ENCODE data around the gene SPRTN. TPM values are rescaled to one million over a fixed set of nuclear protein-coding genes. Genes with fewer than 3 reads are reported as not detected.

The SPRTN gene
- total and polyA plus RNA-seq, 5 donors from 2014 or later, result 18.5 to 31.3 (median 26.4) TPM

DNA sequence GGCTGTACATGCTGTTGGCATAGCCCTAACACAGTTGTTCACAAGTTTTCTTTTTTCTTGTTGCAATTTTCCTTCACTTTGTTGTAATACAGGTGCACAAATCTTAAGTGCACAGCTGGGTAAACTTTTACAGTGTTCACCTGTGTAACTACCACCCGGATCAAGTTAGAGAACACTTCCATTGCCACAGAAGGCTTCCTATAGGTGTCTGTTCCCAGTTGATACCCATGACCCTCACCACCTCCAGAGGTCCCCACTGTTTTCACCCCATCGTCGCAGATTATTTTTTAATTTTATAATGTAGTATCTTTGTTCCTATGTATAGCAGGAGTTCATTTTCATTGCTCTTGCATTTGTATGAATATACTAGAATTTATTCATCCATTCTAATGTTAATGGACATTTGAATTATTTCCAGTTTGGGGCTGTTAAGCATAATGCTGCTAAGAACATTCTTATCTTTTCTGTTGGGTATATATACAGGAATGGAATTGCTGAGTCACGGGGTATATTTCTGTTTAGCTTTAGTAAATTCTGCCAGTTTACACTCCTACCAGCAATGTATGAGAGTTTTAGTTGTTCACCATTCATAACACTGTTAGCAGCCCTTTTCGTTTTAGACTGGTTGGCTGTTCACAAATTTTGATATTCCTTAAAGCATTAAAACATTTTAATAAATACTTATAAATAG lies 16.4 kb downstream of the SPRTN start:
- Histone ChIP-seq H3K9me3 (ENCODE audit: control insufficient read depth in 2 of 2, low read length in 2 of 2) (no peaks in the 10 kb centered on the region), H3K4me3 (ENCODE audit: low read depth, low read length) (no peak overlapping the region), H3K27me3 (ENCODE audit: control insufficient read depth, insufficient read depth, low read length) (no peaks in the 10 kb centered on the region), H3K4me1 (ENCODE audit: control insufficient read depth, insufficient read depth, low read length, poor library complexity, severe bottlenecking) (no peaks in the 10 kb centered on the region), H3K27ac (ENCODE audit: insufficient read depth, low read length, poor library complexity, severe bottlenecking) (no peak overlapping the region), H3K36me3 (ENCODE audit: control insufficient read depth, insufficient read depth, low read length) (peaks cover 44% of the 10 kb centered on the region)
- DNase-seq (no peak), ATAC-seq (ENCODE audit: low read depth in 2 of 2) (no peak)
- peaks cover 0 to 1% (median 0%) of the 10 kb centered on the region in 7 donors for H3K9me3 Mint-ChIP-seq
- peaks cover 5 to 14% (median 8%) of the 10 kb centered on the region in 4 donors for H3K4me1 Mint-ChIP-seq
- H3K4me3 Mint-ChIP-seq, result no peak overlapping the region
- peaks cover 24% of the 10 kb centered on the region for H3K36me3 Mint-ChIP-seq
- no peaks in the 10 kb centered on the region for H3K27me3 Mint-ChIP-seq
- H3K27ac Mint-ChIP-seq, result no peak overlapping the region

DNA sequence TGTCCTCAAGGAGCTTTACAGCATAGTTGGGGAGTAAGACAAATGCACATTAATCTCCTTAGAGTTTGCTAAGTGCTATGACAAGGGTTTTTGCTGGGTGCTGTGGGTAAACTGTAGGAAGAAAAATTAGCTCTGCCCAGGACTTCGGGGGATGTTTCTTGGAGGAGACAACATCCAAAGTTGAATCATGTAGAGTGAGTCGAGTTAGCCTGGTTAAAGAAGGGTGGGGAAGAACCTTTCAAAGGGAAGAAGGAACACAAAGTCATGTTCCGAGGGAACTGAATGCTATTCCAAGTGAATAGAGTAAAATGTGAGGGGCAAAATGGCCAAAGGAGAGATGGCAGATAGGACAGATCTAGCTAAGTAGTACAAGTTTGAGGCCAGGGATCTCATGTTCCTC lies 17.1 kb downstream of the SPRTN start:
- Histone ChIP-seq H3K27me3 (ENCODE audit: control insufficient read depth, insufficient read depth, low read length) (no peaks in the 10 kb centered on the region), H3K4me3 (ENCODE audit: low read depth, low read length) (no peak overlapping the region), H3K9me3 (ENCODE audit: control insufficient read depth in 2 of 2, low read length in 2 of 2) (no peaks in the 10 kb centered on the region), H3K4me1 (ENCODE audit: control insufficient read depth, insufficient read depth, low read length, poor library complexity, severe bottlenecking) (no peaks in the 10 kb centered on the region), H3K27ac (ENCODE audit: insufficient read depth, low read length, poor library complexity, severe bottlenecking) (no peak overlapping the region), H3K36me3 (ENCODE audit: control insufficient read depth, insufficient read depth, low read length) (peaks cover 37% of the 10 kb centered on the region)
- Mint-ChIP-seq H3K9me3 (peaks cover 0 to 1% (median 0%) of the 10 kb centered on the region in 7 donors), H3K36me3 (peaks cover 23% of the 10 kb centered on the region), H3K4me3 (no peak overlapping the region), H3K27ac (peak overlapping the region; percentile 45 to 82 (median 52)), H3K4me1 (peaks cover 5 to 13% (median 8%) of the 10 kb centered on the region in 4 donors), H3K27me3 (no peaks in the 10 kb centered on the region)
- DNase-seq, result no peak
- no peak for ATAC-seq (ENCODE audit: low read depth in 2 of 2)

DNA sequence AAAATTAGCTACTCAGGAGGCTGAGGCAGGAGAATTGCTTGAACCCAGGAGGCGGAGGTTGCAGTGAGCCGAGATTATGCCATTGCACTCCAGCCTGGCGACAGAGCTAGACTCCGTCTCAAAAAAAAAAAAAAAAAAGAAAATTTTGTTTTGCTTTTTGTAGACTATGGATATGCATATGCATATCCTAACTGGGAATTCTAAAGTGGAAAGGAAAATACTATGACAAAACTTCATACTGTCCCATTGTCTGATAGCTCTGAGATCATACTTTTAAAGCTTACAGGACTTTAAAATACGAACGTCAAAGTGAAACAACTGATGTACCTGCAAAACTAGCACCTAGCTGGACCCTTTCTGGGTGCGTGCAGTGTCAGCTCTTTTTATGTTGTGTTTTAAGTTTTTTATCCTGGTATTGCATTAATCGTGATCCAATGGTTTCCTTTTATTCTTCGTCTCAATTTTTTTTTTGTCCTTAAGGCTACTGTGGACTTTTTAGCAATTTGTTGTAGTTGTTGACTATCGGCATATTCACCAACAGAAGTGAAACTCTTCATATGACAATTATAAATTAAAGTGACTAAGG lies 19.2 kb downstream of the SPRTN start:
- H3K36me3 Mint-ChIP-seq, result peaks cover 22% of the 10 kb centered on the region
- no peaks in the 10 kb centered on the region for H3K4me1 ChIP-seq (ENCODE audit: control insufficient read depth, insufficient read depth, low read length, poor library complexity, severe bottlenecking)
- ATAC-seq (ENCODE audit: low read depth in 2 of 2) (no peak), DNase-seq (peak in 1 of 3 donors; percentile 17)
- peaks cover 18% of the 10 kb centered on the region for H3K36me3 ChIP-seq (ENCODE audit: control insufficient read depth, insufficient read depth, low read length)
- H3K27ac ChIP-seq (ENCODE audit: insufficient read depth, low read length, poor library complexity, severe bottlenecking), result no peak overlapping the region
- no peaks in the 10 kb centered on the region for H3K9me3 ChIP-seq (ENCODE audit: control insufficient read depth in 2 of 2, low read length in 2 of 2)
- H3K4me3 Mint-ChIP-seq, result no peak overlapping the region
- H3K27me3 Mint-ChIP-seq, result no peaks in the 10 kb centered on the region
- H3K27ac Mint-ChIP-seq, result peak overlapping the region in 2 of 3 donors; percentile 15 to 83
- H3K4me3 ChIP-seq (ENCODE audit: low read depth, low read length), result no peak overlapping the region
- H3K9me3 Mint-ChIP-seq, result no peaks in the 10 kb centered on the region
- H3K27me3 ChIP-seq (ENCODE audit: control insufficient read depth, insufficient read depth, low read length), result no peaks in the 10 kb centered on the region
- H3K4me1 Mint-ChIP-seq, result peaks cover 5 to 9% (median 8%) of the 10 kb centered on the region in 4 donors

DNA sequence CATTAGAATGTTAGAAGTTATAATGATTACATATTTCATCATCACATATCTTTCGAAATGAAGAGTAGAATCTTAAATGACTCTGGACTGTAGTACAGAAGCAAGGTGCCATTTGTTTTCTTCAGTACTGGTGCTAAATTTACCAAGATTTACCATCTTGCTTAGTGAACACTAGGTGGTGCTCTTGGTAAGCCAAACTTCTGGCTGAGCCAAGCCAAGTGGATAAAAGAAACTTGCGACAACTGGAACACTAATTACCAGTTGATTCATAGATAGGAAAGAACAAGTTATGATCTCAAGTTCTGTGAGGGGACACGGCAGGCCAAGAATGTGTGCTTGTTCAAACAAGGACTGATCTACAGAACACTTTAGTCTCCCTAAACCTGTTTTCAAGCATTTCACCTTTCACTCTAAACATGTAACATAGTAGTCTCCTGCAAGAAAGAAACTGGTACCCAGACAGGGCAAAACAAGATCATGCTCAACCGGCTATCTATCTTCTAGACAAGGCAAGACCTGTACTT lies 19.8 kb downstream of the SPRTN start:
- DNase-seq (peak; percentile 17 to 71 (median 61)), ATAC-seq (ENCODE audit: low read depth in 2 of 2) (peak; percentile 81 to 82)
- Mint-ChIP-seq H3K27ac (peak overlapping the region; percentile 15 to 83 (median 69)), H3K27me3 (no peaks in the 10 kb centered on the region), H3K4me1 (peaks cover 5 to 9% (median 8%) of the 10 kb centered on the region in 4 donors), H3K4me3 (no peak overlapping the region), H3K9me3 (no peaks in the 10 kb centered on the region), H3K36me3 (peaks cover 21% of the 10 kb centered on the region)
- Histone ChIP-seq H3K27ac (ENCODE audit: insufficient read depth, low read length, poor library complexity, severe bottlenecking) (no peak overlapping the region), H3K36me3 (ENCODE audit: control insufficient read depth, insufficient read depth, low read length) (peaks cover 16% of the 10 kb centered on the region), H3K27me3 (ENCODE audit: control insufficient read depth, insufficient read depth, low read length) (no peaks in the 10 kb centered on the region), H3K4me1 (ENCODE audit: control insufficient read depth, insufficient read depth, low read length, poor library complexity, severe bottlenecking) (no peaks in the 10 kb centered on the region), H3K9me3 (ENCODE audit: control insufficient read depth in 2 of 2, low read length in 2 of 2) (no peaks in the 10 kb centered on the region), H3K4me3 (ENCODE audit: low read depth, low read length) (no peak overlapping the region)

DNA sequence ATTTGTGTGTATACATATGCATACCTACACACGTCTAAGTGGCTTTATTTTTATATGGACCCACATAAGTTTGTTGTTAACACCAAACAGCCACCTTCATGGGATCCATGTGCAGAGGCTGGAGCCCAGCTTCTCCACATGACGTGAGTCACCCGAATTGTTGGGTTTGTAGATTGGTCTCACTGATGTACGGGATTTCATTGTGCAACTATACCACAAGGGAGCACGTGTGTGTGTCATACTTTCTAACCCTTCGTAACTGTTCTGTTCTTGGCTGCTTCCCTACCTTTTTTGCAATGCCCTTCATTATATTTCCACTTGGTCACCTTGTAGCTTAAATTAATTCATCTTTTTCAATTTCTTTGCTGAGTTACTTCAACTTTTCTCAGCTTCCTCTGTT lies 21.0 kb downstream of the SPRTN start:
- no peak overlapping the region for H3K4me3 Mint-ChIP-seq
- Histone ChIP-seq H3K9me3 (ENCODE audit: control insufficient read depth in 2 of 2, low read length in 2 of 2) (no peaks in the 10 kb centered on the region), H3K4me1 (ENCODE audit: control insufficient read depth, insufficient read depth, low read length, poor library complexity, severe bottlenecking) (no peaks in the 10 kb centered on the region), H3K27me3 (ENCODE audit: control insufficient read depth, insufficient read depth, low read length) (no peaks in the 10 kb centered on the region), H3K36me3 (ENCODE audit: control insufficient read depth, insufficient read depth, low read length) (peaks cover 12% of the 10 kb centered on the region), H3K4me3 (ENCODE audit: low read depth, low read length) (no peak overlapping the region), H3K27ac (ENCODE audit: insufficient read depth, low read length, poor library complexity, severe bottlenecking) (no peak overlapping the region)
- H3K27ac Mint-ChIP-seq, result peak overlapping the region in 1 of 3 donors; percentile 47
- no peaks in the 10 kb centered on the region for H3K9me3 Mint-ChIP-seq
- DNase-seq, result no peak
- ATAC-seq (ENCODE audit: low read depth in 2 of 2), result no peak
- no peaks in the 10 kb centered on the region for H3K27me3 Mint-ChIP-seq
- peaks cover 5 to 9% (median 8%) of the 10 kb centered on the region in 4 donors for H3K4me1 Mint-ChIP-seq
- peaks cover 20% of the 10 kb centered on the region for H3K36me3 Mint-ChIP-seq

DNA sequence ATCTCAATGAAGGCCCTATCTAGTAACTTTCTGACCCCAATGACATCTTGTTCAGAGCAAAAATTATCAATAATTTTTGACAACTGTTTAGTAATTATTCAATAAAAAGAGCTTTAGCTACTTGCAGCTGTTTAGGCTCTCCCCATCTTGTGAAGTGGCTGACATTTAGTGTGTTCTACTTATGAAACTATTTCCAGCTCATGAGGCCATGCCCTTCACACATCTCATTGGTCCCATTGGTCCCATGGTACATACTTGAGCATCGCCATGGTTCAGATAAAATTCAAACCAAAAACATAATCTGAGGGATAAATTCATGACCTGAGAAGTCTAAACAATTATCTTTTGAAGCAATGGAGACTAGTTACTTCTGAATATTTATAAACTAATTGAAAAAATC lies 24.2 kb downstream of the SPRTN start:
- Mint-ChIP-seq H3K36me3 (peaks cover 34% of the 10 kb centered on the region), H3K27ac (no peak overlapping the region), H3K27me3 (no peaks in the 10 kb centered on the region), H3K4me1 (peaks cover 5 to 10% (median 9%) of the 10 kb centered on the region in 4 donors), H3K4me3 (no peak overlapping the region), H3K9me3 (no peaks in the 10 kb centered on the region)
- H3K4me1 ChIP-seq (ENCODE audit: control insufficient read depth, insufficient read depth, low read length, poor library complexity, severe bottlenecking), result no peaks in the 10 kb centered on the region
- H3K4me3 ChIP-seq (ENCODE audit: low read depth, low read length), result no peak overlapping the region
- H3K27me3 ChIP-seq (ENCODE audit: control insufficient read depth, insufficient read depth, low read length), result no peaks in the 10 kb centered on the region
- H3K9me3 ChIP-seq (ENCODE audit: control insufficient read depth in 2 of 2, low read length in 2 of 2), result no peaks in the 10 kb centered on the region
- ATAC-seq (ENCODE audit: low read depth in 2 of 2) (no peak), DNase-seq (no peak)
- no peak overlapping the region for H3K27ac ChIP-seq (ENCODE audit: insufficient read depth, low read length, poor library complexity, severe bottlenecking)
- peaks cover 16% of the 10 kb centered on the region for H3K36me3 ChIP-seq (ENCODE audit: control insufficient read depth, insufficient read depth, low read length)

DNA sequence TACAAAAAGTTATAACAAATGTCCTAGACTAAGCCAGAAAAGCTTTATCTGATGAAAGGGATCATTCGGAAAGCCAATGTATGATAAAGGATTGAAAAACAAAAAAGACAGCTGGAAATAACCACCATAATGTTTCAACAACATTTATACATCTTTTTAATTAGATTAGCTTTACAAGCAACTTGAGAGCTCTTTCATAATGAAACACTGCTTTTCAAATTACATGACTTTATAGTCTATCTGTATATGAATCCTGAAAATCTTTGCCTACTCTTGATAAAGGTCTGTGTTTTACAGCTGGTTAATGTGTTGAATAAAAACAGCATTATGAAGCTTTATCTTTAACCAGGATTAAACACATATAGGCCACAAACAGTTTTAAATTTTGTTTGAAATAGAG lies 25.5 kb downstream of the SPRTN start:
- DNase-seq (no peak), ATAC-seq (ENCODE audit: low read depth in 2 of 2) (no peak)
- Histone ChIP-seq H3K36me3 (ENCODE audit: control insufficient read depth, insufficient read depth, low read length) (peaks cover 19% of the 10 kb centered on the region), H3K9me3 (ENCODE audit: control insufficient read depth in 2 of 2, low read length in 2 of 2) (no peaks in the 10 kb centered on the region), H3K4me1 (ENCODE audit: control insufficient read depth, insufficient read depth, low read length, poor library complexity, severe bottlenecking) (no peaks in the 10 kb centered on the region), H3K27ac (ENCODE audit: insufficient read depth, low read length, poor library complexity, severe bottlenecking) (no peak overlapping the region), H3K27me3 (ENCODE audit: control insufficient read depth, insufficient read depth, low read length) (no peaks in the 10 kb centered on the region), H3K4me3 (ENCODE audit: low read depth, low read length) (no peak overlapping the region)
- Mint-ChIP-seq H3K27ac (peak overlapping the region in 2 of 3 donors; percentile 70 to 72), H3K4me3 (no peak overlapping the region), H3K27me3 (no peaks in the 10 kb centered on the region), H3K9me3 (no peaks in the 10 kb centered on the region), H3K4me1 (peaks cover 0 to 4% (median 1%) of the 10 kb centered on the region in 4 donors), H3K36me3 (peaks cover 34% of the 10 kb centered on the region)
